AML-193 (cell line): ENCODE data around the gene CCDC82.

Source experiments
- DNase-seq, 2 experiments: peaks; one replicate each; lab custom pipeline; 2025; lab: John Stamatoyannopoulos, UW

The CCDC82 gene

GRCh38 chr11:96306933-96307775, 82.6 kb downstream of the CCDC82 start:
- no peak for DNase-seq

- no peak for DNase-seq
Measured at GRCh38 chr11:96306600-96306932, 83.1 kb downstream of the CCDC82 start.

GRCh38 chr11:96306071-96306470, 83.6 kb downstream of the CCDC82 start:
- DNase-seq = no peak

GRCh38 chr11:96303980-96304379, 85.7 kb downstream of the CCDC82 start:
- no peak for DNase-seq

- peak; percentile 40 to 61 for DNase-seq
Measured at GRCh38 chr11:96303064-96303463, 86.6 kb downstream of the CCDC82 start.
